Gastroesophageal sphincter (tissue), 3 donors: ENCODE data around the gene PIK3R3.

Experiments used
- EP300 ChIP-seq: sonication (generic); formaldehyde crosslinking; IDR thresholded peaks from one replicate; pipeline ENCODE4 v1.6.1; 2017; ENCODE audit warnings: antibody characterized with exemption, mild to moderate bottlenecking
- POLR2A ChIP-seq, 2 donors: fragments of 450-650 bp; IDR thresholded peaks; one replicate each; pipeline ENCODE4 v1.6.1; 2017; ENCODE audit warnings: antibody characterized with exemption in 2 of 2, mild to moderate bottlenecking in 2 of 2, moderate library complexity in 1 of 2
- POLR2AphosphoS5 ChIP-seq: sonication (generic); formaldehyde crosslinking; IDR thresholded peaks from one replicate; pipeline ENCODE4 v1.6.1; 2017; ENCODE audit warnings: antibody characterized with exemption
- TF ChIP-seq, protein P1 (sequence below), 4 experiments: fragments of 200-600 bp in 2 of 4; fragments of 450-650 bp in 2 of 4; sonication (generic) in 1 of 4; IDR thresholded peaks; one replicate each; pipeline ENCODE4 v1.5.1; 2017 to 2019; ENCODE audit warnings: antibody characterized with exemption in 4 of 4, mild to moderate bottlenecking in 2 of 4, moderate library complexity in 2 of 4

DNA sequence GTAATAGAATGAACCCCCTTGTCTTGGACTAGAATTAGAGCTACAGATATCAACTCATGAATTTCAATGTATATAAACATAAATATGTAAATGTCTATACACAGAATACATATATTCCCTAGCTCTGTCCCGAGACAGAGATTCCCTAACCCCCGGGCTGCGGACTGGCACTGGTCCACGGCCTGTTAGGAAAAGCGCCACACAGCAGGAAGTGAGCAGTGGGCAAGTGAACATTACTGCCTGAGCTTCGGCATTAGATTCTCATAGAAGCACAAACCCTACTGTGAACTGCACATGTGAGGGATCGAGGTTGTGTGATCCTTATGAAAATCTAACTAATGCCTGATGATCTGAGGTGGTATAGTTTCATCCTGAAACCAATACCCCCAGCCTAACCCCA, 51.2 kb downstream of the PIK3R3 start:
- no peak for TF ChIP-seq POLR2AphosphoS5
- TF ChIP-seq POLR2A (IDR thresholded peaks at IDR 0.05), result no peak
- TF ChIP-seq EP300, result no peak
- TF ChIP-seq, protein P1, sequence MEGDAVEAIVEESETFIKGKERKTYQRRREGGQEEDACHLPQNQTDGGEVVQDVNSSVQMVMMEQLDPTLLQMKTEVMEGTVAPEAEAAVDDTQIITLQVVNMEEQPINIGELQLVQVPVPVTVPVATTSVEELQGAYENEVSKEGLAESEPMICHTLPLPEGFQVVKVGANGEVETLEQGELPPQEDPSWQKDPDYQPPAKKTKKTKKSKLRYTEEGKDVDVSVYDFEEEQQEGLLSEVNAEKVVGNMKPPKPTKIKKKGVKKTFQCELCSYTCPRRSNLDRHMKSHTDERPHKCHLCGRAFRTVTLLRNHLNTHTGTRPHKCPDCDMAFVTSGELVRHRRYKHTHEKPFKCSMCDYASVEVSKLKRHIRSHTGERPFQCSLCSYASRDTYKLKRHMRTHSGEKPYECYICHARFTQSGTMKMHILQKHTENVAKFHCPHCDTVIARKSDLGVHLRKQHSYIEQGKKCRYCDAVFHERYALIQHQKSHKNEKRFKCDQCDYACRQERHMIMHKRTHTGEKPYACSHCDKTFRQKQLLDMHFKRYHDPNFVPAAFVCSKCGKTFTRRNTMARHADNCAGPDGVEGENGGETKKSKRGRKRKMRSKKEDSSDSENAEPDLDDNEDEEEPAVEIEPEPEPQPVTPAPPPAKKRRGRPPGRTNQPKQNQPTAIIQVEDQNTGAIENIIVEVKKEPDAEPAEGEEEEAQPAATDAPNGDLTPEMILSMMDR (IDR thresholded peaks at IDR 0.05), result no peak
